Endothelial cell of umbilical vein (primary cell): ENCODE measurements around the gene CENPB. TPM values are rescaled to one million over a fixed set of nuclear protein-coding genes. Genes with fewer than 3 reads are reported as not detected.

Experiments
- BruUV-seq: library from RNA; stranded (reverse); fragments of 400-500 nt; replicated peaks from 2 replicates; lab custom pipeline; 2021; lab: Mats Ljungman, UMichigan
- CTCF ChIA-PET: fragments of 300-600, 350-600 bp; sonication (Branson Sonifier 250); formaldehyde crosslinking; loops from one replicate; lab custom pipeline; 2021; ENCODE audit warnings: antibody characterized with exemption, inconsistent platforms; lab: Charles Lee
- POLR2A ChIA-PET: fragments of 300-600, 350-600 bp; sonication (Branson Sonifier 250); formaldehyde crosslinking; loops from one replicate; lab custom pipeline; 2021; ENCODE audit warnings: antibody characterized with exemption, inconsistent platforms; lab: Charles Lee
- DNase-seq: peaks from one replicate; pipeline ENCODE4 v3.0.0-alpha.2; 2011; ENCODE audit warnings: low read depth, low spot score
- FAIRE-seq: peaks from 2 replicates; lab custom pipeline; 2011; peaks lifted over from hg19 to GRCh38; lab: Jason Lieb, UNC
- H2AFZ ChIP-seq: 2 replicates; pipeline ENCODE4 v1.6.0; 2012; ENCODE audit warnings: low read depth, low read length, control low read depth, inconsistent platforms
- H3K27ac ChIP-seq: 2 replicates; pipeline ENCODE4 v1.5.1; 2011; ENCODE audit warnings: low read depth, mild to moderate bottlenecking, control low read depth, low read length, moderate library complexity; ENCODE audit not compliant: insufficient read depth
- H3K27me3 ChIP-seq, 2 experiments: 2 replicates each; pipeline versions ENCODE4 v1.6.0 to v1.6.1; 2011; ENCODE audit warnings: low read length in 2 of 2, mixed read lengths in 1 of 2; ENCODE audit not compliant: control insufficient read depth in 2 of 2, insufficient read depth in 2 of 2
- H3K36me3 ChIP-seq, 2 experiments: 2 replicates in 1 of 2; 3 replicates in 1 of 2; pipeline ENCODE4 v1.5.1; 2011; ENCODE audit warnings: low read length in 2 of 2, mild to moderate bottlenecking in 1 of 2, moderate library complexity in 1 of 2; ENCODE audit not compliant: control insufficient read depth in 2 of 2, insufficient read depth in 2 of 2; ENCODE audit errors: extremely low read depth in 1 of 2
- H3K4me1 ChIP-seq: 3 replicates; pipeline ENCODE4 v1.5.1; 2011; ENCODE audit warnings: mild to moderate bottlenecking, low read length; ENCODE audit not compliant: control insufficient read depth, insufficient read depth; ENCODE audit errors: extremely low read depth
- H3K4me2 ChIP-seq: 2 replicates; pipeline ENCODE4 v1.6.1; 2011; ENCODE audit warnings: low read length, control low read depth, mixed read lengths; ENCODE audit not compliant: insufficient read depth
- H3K4me3 ChIP-seq, 3 experiments: fragments of 200-600 bp in 1 of 3; sonication (generic), shearing (Covaris generic) in 1 of 3; replicated peaks in 1 of 3; 2 replicates each; pipeline ENCODE4 v1.5.1; 2011 to 2016; ENCODE audit warnings: control low read depth in 3 of 3, low read length in 3 of 3, mild to moderate bottlenecking in 2 of 3, inconsistent platforms in 1 of 3, low read depth in 1 of 3, moderate library complexity in 1 of 3; ENCODE audit not compliant: insufficient read depth in 1 of 3
- H3K79me2 ChIP-seq: 2 replicates; pipeline ENCODE4 v1.6.0; 2012; ENCODE audit warnings: low read length, inconsistent platforms; ENCODE audit not compliant: control insufficient read depth, insufficient read depth
- H3K9ac ChIP-seq: replicated peaks from 2 replicates; pipeline ENCODE3; 2011; ENCODE audit warnings: low read length, control low read depth; ENCODE audit not compliant: insufficient read depth; ENCODE audit errors: extremely low read depth
- H3K9me1 ChIP-seq: replicated peaks from 3 replicates; pipeline ENCODE4 v1.6.0; 2011; ENCODE audit warnings: mild to moderate bottlenecking, low read length; ENCODE audit not compliant: control insufficient read depth, insufficient read depth; ENCODE audit errors: extremely low read depth
- H3K9me3 ChIP-seq: replicated peaks from 2 replicates; pipeline ENCODE4 v1.5.1; 2012; ENCODE audit warnings: low read length, inconsistent platforms; ENCODE audit not compliant: control insufficient read depth, insufficient read depth
- H4K20me1 ChIP-seq: replicated peaks from 2 replicates; pipeline ENCODE3; 2011; ENCODE audit warnings: mild to moderate bottlenecking, low read length; ENCODE audit not compliant: control insufficient read depth, insufficient read depth; ENCODE audit errors: extremely low read depth
- EZH2 ChIP-seq: IDR thresholded peaks from 2 replicates; pipeline ENCODE4 v1.6.1; 2012; ENCODE audit warnings: borderline replicate concordance, low read depth, mild to moderate bottlenecking, moderate library complexity, low read length, inconsistent platforms; ENCODE audit not compliant: severe bottlenecking
- FOS ChIP-seq: IDR thresholded peaks from 2 replicates; pipeline ENCODE4 v1.6.1; 2011; ENCODE audit warnings: mild to moderate bottlenecking, low read length, moderate library complexity, borderline replicate concordance; ENCODE audit not compliant: insufficient read depth
- GATA2 ChIP-seq: IDR thresholded peaks from 2 replicates; pipeline ENCODE4 v1.7.0; 2011; ENCODE audit warnings: low read depth, mild to moderate bottlenecking, moderate library complexity, mixed read lengths, low read length; ENCODE audit not compliant: insufficient read length, insufficient read depth
- JUN ChIP-seq: IDR thresholded peaks from 2 replicates; pipeline ENCODE4 v1.6.1; 2011; ENCODE audit warnings: borderline replicate concordance, low read depth; ENCODE audit not compliant: insufficient read length, insufficient read depth
- MYC ChIP-seq: IDR thresholded peaks from one replicate; pipeline ENCODE4 v1.6.1; 2011; ENCODE audit warnings: mild to moderate bottlenecking, low read depth, low read length
- POLR2A ChIP-seq: IDR thresholded peaks from 2 replicates; pipeline ENCODE4 v1.6.1; 2012; ENCODE audit warnings: low read depth, mild to moderate bottlenecking, control low read depth, low read length
- POLR2AphosphoS5 ChIP-seq: IDR thresholded peaks from 2 replicates; pipeline ENCODE4 v1.6.1; 2012; ENCODE audit warnings: low read depth, mild to moderate bottlenecking, control low read depth, low read length, moderate library complexity; ENCODE audit not compliant: insufficient read depth
- dilution Hi-C: fragments of 300-500 bp; cut with MboI; formaldehyde crosslinking; loops from one replicate; pipeline ENCODE4 v1.15.0; 2019; ENCODE audit warnings: low sequenced_read_pairs; ENCODE audit not compliant: extremely low pct_ligation_motif_present
- intact Hi-C: fragments of 100-400 bp; cut with micrococcal nuclease; formaldehyde crosslinking; loops from one replicate; pipeline ENCODE4 v1.10.0; 2022
- polyA plus RNA-seq, 4 experiments: library from polyadenylated mRNA; depleted of rRNA in 3 of 4; stranded (reverse) in 3 of 4; unstranded in 1 of 4; fragments of >200 nt; gene quantifications; 2 replicates each; pipeline versions ENCODE4 v1.2.1 to v1.2.3, GENCODE V29; 2011 to 2012; ENCODE audit warnings: missing spikeins in 1 of 4
- total RNA-seq: library from RNA; stranded (reverse); gene quantifications from 2 replicates; pipeline ENCODE4 v1.2.3, GENCODE V29; 2021
- TF ChIP-seq, protein P1 (sequence below), 2 donors: IDR thresholded peaks; 1 replicate in 1 of 2; 2 replicates in 1 of 2; pipeline ENCODE4 v1.5.1; 2011; ENCODE audit warnings: low read length in 2 of 2, mild to moderate bottlenecking in 2 of 2, moderate library complexity in 2 of 2, control low read depth in 1 of 2, inconsistent platforms in 1 of 2, low read depth in 1 of 2; ENCODE audit not compliant: insufficient read depth in 1 of 2; ENCODE audit errors: extremely low read depth in 1 of 2
- TF ChIP-seq, protein P2 (sequence below): IDR thresholded peaks from 2 replicates; pipeline ENCODE4 v1.6.1; 2011; ENCODE audit not compliant: insufficient read depth, insufficient read length

CENPB gene
- total and polyA plus RNA-seq, 2 donors (not counting 3 experiments of a cell fraction or from before 2014, with no cell fraction given), result 30.4 to 90.3 TPM

DNA sequence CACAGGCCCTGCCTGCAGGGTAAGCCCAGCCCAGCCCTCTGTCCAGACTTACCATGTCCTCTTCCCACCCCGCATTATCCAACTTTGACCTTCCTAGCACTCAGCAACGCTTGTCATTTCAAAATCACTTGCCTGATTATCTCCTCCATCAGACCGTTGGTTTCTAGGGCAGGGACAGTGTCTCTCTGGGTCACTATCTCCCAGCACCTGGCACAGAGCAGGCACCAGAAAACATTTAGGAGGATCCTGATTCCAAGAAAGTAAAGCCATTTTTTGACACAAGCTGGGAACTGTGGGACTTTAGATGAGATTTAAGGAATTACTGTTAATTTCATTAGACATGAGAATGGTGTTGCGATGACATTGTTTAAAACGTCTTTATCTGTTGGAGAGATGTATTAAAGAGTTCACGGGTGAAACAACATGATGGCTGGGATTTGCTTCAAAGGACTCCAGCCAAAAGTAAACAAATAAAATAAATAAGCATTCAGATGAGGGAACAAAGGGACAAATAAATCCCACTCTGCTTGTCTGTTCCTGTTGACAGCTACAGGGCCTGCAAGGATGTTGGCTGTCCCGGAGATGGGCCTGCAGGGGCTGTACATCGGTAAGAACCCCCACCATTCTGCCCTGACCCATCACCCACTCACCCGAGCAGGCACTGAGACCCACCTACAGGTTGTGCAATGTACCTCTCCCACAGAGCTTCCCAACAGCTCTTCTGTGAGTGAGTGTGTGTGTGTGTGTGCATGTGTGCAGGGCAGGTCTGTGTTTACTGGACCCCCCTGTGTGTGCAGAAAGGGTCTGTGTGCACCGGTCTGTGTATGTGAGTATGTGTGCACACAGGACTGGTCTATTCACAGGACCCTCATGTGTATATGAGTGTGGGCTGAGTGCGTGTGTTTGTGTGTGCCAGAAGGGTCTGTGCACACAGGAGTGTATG is 48.2 kb downstream of the CENPB start:
- Histone ChIP-seq H2AFZ (no peak overlapping the region), H4K20me1 (no peaks in the 10 kb centered on the region), H3K9ac (no peak overlapping the region), H3K79me2 (no peaks in the 10 kb centered on the region), H3K4me2 (no peak overlapping the region), H3K36me3 (no peaks in the 10 kb centered on the region), H3K4me1 (peaks cover 12% of the 10 kb centered on the region), H3K9me3 (no peaks in the 10 kb centered on the region), H3K4me3 (no peak overlapping the region), H3K9me1 (no peaks in the 10 kb centered on the region), H3K27me3 (no peaks in the 10 kb centered on the region), H3K27ac (no peak overlapping the region)
- FAIRE-seq (no peak), DNase-seq (no peak)
- POLR2A ChIA-PET, result no interaction called here
- dilution Hi-C loops (no loop called here), intact Hi-C loops (no loop called here)
- CTCF ChIA-PET, result interaction anchor here (1.2 to 3.3 kb wide), 4 partner anchors 15 to 43 kb away, joined by 3 to 18 read pairs (median 8); partner anchors contain the start of gene SPEF1
- TF ChIP-seq, protein P1, sequence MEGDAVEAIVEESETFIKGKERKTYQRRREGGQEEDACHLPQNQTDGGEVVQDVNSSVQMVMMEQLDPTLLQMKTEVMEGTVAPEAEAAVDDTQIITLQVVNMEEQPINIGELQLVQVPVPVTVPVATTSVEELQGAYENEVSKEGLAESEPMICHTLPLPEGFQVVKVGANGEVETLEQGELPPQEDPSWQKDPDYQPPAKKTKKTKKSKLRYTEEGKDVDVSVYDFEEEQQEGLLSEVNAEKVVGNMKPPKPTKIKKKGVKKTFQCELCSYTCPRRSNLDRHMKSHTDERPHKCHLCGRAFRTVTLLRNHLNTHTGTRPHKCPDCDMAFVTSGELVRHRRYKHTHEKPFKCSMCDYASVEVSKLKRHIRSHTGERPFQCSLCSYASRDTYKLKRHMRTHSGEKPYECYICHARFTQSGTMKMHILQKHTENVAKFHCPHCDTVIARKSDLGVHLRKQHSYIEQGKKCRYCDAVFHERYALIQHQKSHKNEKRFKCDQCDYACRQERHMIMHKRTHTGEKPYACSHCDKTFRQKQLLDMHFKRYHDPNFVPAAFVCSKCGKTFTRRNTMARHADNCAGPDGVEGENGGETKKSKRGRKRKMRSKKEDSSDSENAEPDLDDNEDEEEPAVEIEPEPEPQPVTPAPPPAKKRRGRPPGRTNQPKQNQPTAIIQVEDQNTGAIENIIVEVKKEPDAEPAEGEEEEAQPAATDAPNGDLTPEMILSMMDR (IDR thresholded peaks at IDR 0.05; ENCODE audit: extremely low read depth in 1 of 2, insufficient read depth in 1 of 2, low read depth in 1 of 2, low read length in 2 of 2), result no peak
- TF ChIP-seq EZH2, result no peak
- TF ChIP-seq POLR2AphosphoS5, result no peak
- TF ChIP-seq FOS, result no peak
- TF ChIP-seq, protein P2, sequence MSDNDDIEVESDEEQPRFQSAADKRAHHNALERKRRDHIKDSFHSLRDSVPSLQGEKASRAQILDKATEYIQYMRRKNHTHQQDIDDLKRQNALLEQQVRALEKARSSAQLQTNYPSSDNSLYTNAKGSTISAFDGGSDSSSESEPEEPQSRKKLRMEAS, result no peak
- no peak for TF ChIP-seq MYC
- TF ChIP-seq POLR2A, result no peak
- no peak for TF ChIP-seq GATA2
- no peak for TF ChIP-seq JUN
- BruUV-seq, result no TSS peak
